SK-N-SH treated with all-trans-retinoic acid at 6 μM for 48 hours (cell line): ENCODE results near the gene NR1I3.
A peak's percentile ranks its signal among the peaks of the same experiment; 100 is the strongest.
"Not testable (repeated sequence)": the region's sequence is repeated elsewhere in the genome, so short reads cannot be mapped to it uniquely, and the experiment has no call there.

Source experiments
- ATAC-seq: fragments of 200-7000 bp; cut with Tn5 transposase; 3 replicates; pipeline ENCODE4 v1.9.1; 2020; ENCODE audit warnings: mild to moderate bottlenecking, moderate library complexity
- BACH2 ChIP-seq: fragments of 250-450 bp; sonication (Bioruptor Pico); IDR thresholded peaks from 2 replicates; pipeline ENCODE4 v1.9.0; 2021; ENCODE audit warnings: mild to moderate bottlenecking, borderline replicate concordance
- CREB5 ChIP-seq: fragments of 250-450 bp; sonication (Bioruptor Pico); IDR thresholded peaks from 2 replicates; pipeline ENCODE4 v1.5.1; 2020; ENCODE audit warnings: low read depth, mild to moderate bottlenecking, moderate library complexity
- CSDC2 ChIP-seq: fragments of 250-450 bp; sonication (Bioruptor Pico); IDR thresholded peaks from 2 replicates; pipeline ENCODE4 v1.5.0; 2020; ENCODE audit warnings: mild to moderate bottlenecking, moderate library complexity
- CSRNP3 ChIP-seq: fragments of 250-450 bp; sonication (Bioruptor Pico); IDR thresholded peaks from 2 replicates; pipeline ENCODE4 v1.5.1; 2021; ENCODE audit warnings: mild to moderate bottlenecking, moderate library complexity
- ESRRG ChIP-seq: fragments of 250-450 bp; sonication (Bioruptor Pico); IDR thresholded peaks from 2 replicates; pipeline ENCODE4 v1.6.1; 2021; ENCODE audit warnings: mild to moderate bottlenecking
- GLIS3 ChIP-seq: fragments of 250-450 bp; sonication (Bioruptor Pico); IDR thresholded peaks from 2 replicates; pipeline ENCODE4 v1.5.0; 2020; ENCODE audit warnings: mild to moderate bottlenecking, moderate library complexity
- ISL1 ChIP-seq: fragments of 250-450 bp; sonication (Bioruptor Pico); IDR thresholded peaks from 2 replicates; pipeline ENCODE4 v2.1.2; 2022; ENCODE audit warnings: mild to moderate bottlenecking, moderate library complexity
- OSR1 ChIP-seq: fragments of 250-450 bp; sonication (Bioruptor Pico); IDR thresholded peaks from 2 replicates; pipeline ENCODE4 v1.8.0; 2022; ENCODE audit warnings: moderate library complexity, mild to moderate bottlenecking, inconsistent platforms
- PATZ1 ChIP-seq: fragments of 250-450 bp; sonication (Bioruptor Pico); IDR thresholded peaks from 2 replicates; pipeline ENCODE4 v1.8.0; 2020; ENCODE audit warnings: mild to moderate bottlenecking, moderate library complexity, borderline replicate concordance
- POU6F1 ChIP-seq: fragments of 250-450 bp; sonication (Bioruptor Pico); IDR thresholded peaks from 2 replicates; pipeline ENCODE4 v1.8.0; 2021; ENCODE audit warnings: low read depth, mild to moderate bottlenecking, moderate library complexity, borderline replicate concordance
- PPARA ChIP-seq: fragments of 250-450 bp; sonication (Bioruptor Pico); IDR thresholded peaks from 2 replicates; pipeline ENCODE4 v1.5.0; 2020; ENCODE audit warnings: mild to moderate bottlenecking, borderline replicate concordance
- SNAI2 ChIP-seq: fragments of 250-450 bp; sonication (Bioruptor Pico); IDR thresholded peaks from 2 replicates; pipeline ENCODE4 v1.5.0; 2020; ENCODE audit warnings: mild to moderate bottlenecking, moderate library complexity
- TOX ChIP-seq: fragments of 250-450 bp; sonication (Bioruptor Pico); IDR thresholded peaks from 2 replicates; pipeline ENCODE4 v1.8.0; 2021; ENCODE audit warnings: mild to moderate bottlenecking, moderate library complexity, borderline replicate concordance
- ZFP30 ChIP-seq: fragments of 450-650 bp; formaldehyde crosslinking; IDR thresholded peaks from 2 replicates; pipeline ENCODE4 v1.5.0; 2022; ENCODE audit warnings: mild to moderate bottlenecking, moderate library complexity
- ZNF565 ChIP-seq: fragments of 450-650 bp; formaldehyde crosslinking; conservative IDR thresholded peaks from 2 replicates; pipeline ENCODE4 v1.5.0; 2020; ENCODE audit warnings: low read depth, mild to moderate bottlenecking, moderate library complexity
- ZNF70 ChIP-seq: fragments of 450-650 bp; formaldehyde crosslinking; IDR thresholded peaks from 2 replicates; pipeline ENCODE4 v1.5.0; 2020; ENCODE audit warnings: mild to moderate bottlenecking, moderate library complexity
- ZNF8 ChIP-seq: fragments of 450-650 bp; formaldehyde crosslinking; IDR thresholded peaks from 2 replicates; pipeline ENCODE4 v1.5.0; 2020; ENCODE audit warnings: mild to moderate bottlenecking, moderate library complexity

NR1I3 gene

GRCh38 chr1:161258439-161259344 lies 20.7 kb upstream of the NR1I3 start, which contains the start of gene PCP4L1:
TSS of gene PCP4L1 (plus strand) at chr1:161258745. CDS start at chr1:161258975, 230 bp downstream.
- peak; percentile 92 for ATAC-seq
- no peak for TF ChIP-seq OSR1 (CRISPR knock-in tag)
- TF ChIP-seq CREB5 (CRISPR knock-in tag): no peak

DNA sequence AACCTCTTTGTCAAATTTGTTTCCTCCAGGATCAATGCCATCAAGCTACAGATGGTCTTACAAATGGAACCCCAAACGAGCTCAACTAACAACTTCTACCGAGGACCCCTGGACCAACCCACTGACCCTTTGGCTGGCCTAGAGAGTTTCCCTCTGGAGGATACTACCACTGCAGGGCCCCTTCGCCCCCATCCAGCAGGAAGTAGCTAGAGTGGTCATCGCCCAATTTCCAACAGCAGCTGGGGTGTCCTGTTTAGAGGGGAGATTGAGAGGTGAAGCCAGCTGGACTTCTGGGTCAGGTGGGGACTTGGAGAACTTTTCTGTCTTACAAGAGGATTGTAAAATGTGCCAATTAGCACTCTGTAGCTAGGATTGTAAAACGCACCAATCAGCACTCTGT lies 19.1 kb upstream of the NR1I3 start:
- not testable (repeated sequence) for ATAC-seq

DNA sequence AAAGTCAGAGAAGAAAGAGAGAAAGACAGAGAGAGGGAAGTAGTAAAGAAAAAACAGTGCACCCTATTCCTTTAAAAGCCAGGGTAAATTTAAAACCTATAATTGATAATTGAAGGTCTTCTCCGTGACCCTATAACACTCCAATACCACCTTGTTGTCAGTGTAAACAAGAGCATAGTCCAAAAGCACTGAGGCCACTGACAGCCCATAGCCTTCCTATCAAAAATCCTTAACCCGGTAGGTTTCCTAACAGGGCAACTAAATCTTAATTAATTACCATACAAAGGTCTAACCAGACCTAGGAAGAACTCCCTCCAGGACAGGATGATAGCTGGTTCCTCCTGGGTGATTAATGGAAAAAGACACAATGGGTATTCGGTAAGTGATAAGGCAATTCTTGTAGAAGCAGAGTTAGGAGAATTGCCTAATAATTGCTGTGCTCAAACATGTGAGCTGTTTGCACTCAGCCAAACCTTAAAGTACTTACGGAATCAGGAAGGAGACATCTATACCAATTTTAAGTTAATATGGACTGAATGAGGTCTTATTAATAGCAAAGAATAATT lies 18.0 kb upstream of the NR1I3 start:
- not testable (repeated sequence) for ATAC-seq

- not testable (repeated sequence) for ATAC-seq
These were observed 17.3 kb upstream of the NR1I3 start for GRCh38 chr1:161255302-161255701.

DNA sequence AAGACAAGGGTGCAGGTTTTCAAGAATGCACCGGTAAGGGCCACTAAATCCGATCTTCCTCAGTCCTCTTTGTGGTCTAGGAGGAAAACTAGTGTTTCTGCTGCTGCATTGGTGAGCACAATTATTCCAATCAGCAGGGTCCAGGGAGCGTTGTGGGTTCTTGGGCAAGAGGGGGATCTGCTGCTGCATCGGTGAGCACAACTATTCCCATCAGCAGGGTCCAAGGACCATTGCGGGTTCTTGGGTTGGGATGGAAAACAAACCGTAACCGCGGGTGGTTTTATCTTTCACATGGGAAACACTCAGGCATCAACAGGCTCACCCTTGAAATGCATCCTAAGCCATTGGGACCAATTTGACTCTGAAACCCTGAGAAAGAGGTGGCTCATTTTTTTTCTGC lies 13.6 kb upstream of the NR1I3 start:
- no peak for ATAC-seq
- no peak for TF ChIP-seq CSDC2 (CRISPR knock-in tag)
- no peak for TF ChIP-seq ZNF70 (CRISPR knock-in tag)
- TF ChIP-seq GLIS3 (CRISPR knock-in tag): no peak
- TF ChIP-seq POU6F1 (CRISPR knock-in tag): no peak
- TF ChIP-seq CSRNP3 (CRISPR knock-in tag): no peak
- TF ChIP-seq ZNF8: no peak
- no peak for TF ChIP-seq TOX
- no peak for TF ChIP-seq ZFP30 (CRISPR knock-in tag)
- TF ChIP-seq OSR1 (CRISPR knock-in tag): no peak
- no peak for TF ChIP-seq ISL1 (CRISPR knock-in tag)
- no peak for TF ChIP-seq ESRRG (CRISPR knock-in tag)
- TF ChIP-seq CREB5 (CRISPR knock-in tag): no peak
- no peak for TF ChIP-seq PATZ1
- no peak for TF ChIP-seq ZNF565
- TF ChIP-seq SNAI2 (CRISPR knock-in tag): no peak

- no peak for ATAC-seq
- TF ChIP-seq PATZ1: no peak
- no peak for TF ChIP-seq PPARA
- TF ChIP-seq SNAI2 (CRISPR knock-in tag): no peak
- no peak for TF ChIP-seq ZNF565
- no peak for TF ChIP-seq BACH2 (CRISPR knock-in tag)
- no peak for TF ChIP-seq ZNF8
- TF ChIP-seq CSDC2 (CRISPR knock-in tag): no peak
- no peak for TF ChIP-seq ESRRG (CRISPR knock-in tag)
- TF ChIP-seq POU6F1 (CRISPR knock-in tag): no peak
These were observed 12.8 kb upstream of the NR1I3 start for GRCh38 chr1:161250829-161251228.
